ENCODE results near the gene SLC27A4.

- TF ChIP-seq POLR2A (IDR thresholded peaks at IDR 0.05) = no peak
- no peak for TF ChIP-seq CTCF (IDR thresholded peaks at IDR 0.05)
Observed at GRCh38 chr9:128337936-128338335, 2.4 kb upstream of the SLC27A4 start.
